NB4 (cell line): ENCODE measurements around the gene KCNG4.

ENCODE experiments used
- CTCF ChIP-seq: IDR thresholded peaks from one replicate; pipeline ENCODE4 v1.5.1; 2012; ENCODE audit warnings: low read depth, low read length
- MAX ChIP-seq: IDR thresholded peaks from 2 replicates; pipeline ENCODE4 v1.6.1; 2011; ENCODE audit warnings: low read depth, low read length
- MYC ChIP-seq: IDR thresholded peaks from 2 replicates; pipeline ENCODE4 v1.6.1; 2011; ENCODE audit warnings: low read depth, low read length
- POLR2A ChIP-seq: IDR thresholded peaks from 2 replicates; pipeline ENCODE4 v1.6.1; 2011; ENCODE audit warnings: mild to moderate bottlenecking; ENCODE audit not compliant: insufficient read length; ENCODE audit errors: extremely low read depth

- TF ChIP-seq CTCF (no peak), POLR2A (no peak), MAX (no peak), MYC (no peak)
Measured at GRCh38 chr16:84180519-84181140, 59.2 kb downstream of the KCNG4 start.
